ENCODE data around the gene SMC4.

SMC4 gene

DNA sequence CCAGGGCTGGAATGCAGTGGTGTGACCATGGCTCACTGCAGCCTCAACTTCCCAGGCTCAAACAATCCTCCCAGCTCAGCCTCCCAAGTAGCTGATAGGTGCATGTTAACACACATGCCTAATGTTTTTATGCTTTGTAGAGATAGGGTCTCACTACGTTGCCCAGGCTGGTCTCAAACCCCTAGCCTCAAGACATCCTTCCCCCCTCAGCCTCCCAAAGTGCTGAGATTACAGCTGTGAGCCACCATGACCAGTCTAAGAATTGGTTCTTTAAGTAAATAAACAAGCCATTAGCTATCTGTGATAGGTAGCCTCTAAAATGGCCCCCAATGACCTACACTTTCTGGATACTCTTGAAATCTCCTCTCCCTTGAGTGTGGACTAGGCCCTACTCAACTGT lies 46.4 kb downstream of the SMC4 start:
- TF ChIP-seq, protein P1, sequence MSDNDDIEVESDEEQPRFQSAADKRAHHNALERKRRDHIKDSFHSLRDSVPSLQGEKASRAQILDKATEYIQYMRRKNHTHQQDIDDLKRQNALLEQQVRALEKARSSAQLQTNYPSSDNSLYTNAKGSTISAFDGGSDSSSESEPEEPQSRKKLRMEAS (IDR thresholded peaks at IDR 0.05; ENCODE audit: low read depth, low read length): no peak
- TF ChIP-seq, protein P2, sequence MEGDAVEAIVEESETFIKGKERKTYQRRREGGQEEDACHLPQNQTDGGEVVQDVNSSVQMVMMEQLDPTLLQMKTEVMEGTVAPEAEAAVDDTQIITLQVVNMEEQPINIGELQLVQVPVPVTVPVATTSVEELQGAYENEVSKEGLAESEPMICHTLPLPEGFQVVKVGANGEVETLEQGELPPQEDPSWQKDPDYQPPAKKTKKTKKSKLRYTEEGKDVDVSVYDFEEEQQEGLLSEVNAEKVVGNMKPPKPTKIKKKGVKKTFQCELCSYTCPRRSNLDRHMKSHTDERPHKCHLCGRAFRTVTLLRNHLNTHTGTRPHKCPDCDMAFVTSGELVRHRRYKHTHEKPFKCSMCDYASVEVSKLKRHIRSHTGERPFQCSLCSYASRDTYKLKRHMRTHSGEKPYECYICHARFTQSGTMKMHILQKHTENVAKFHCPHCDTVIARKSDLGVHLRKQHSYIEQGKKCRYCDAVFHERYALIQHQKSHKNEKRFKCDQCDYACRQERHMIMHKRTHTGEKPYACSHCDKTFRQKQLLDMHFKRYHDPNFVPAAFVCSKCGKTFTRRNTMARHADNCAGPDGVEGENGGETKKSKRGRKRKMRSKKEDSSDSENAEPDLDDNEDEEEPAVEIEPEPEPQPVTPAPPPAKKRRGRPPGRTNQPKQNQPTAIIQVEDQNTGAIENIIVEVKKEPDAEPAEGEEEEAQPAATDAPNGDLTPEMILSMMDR (IDR thresholded peaks at IDR 0.05; ENCODE audit: low read depth, low read length): no peak
- no peak for TF ChIP-seq POLR2A (IDR thresholded peaks at IDR 0.05; ENCODE audit: extremely low read depth, insufficient read length)
- no peak for TF ChIP-seq MYC (IDR thresholded peaks at IDR 0.05; ENCODE audit: low read depth, low read length)
- H3K4me3 ChIP-seq (ENCODE audit: low read depth, low read length): no peak overlapping the region
- no peak for DNase-seq (ENCODE audit: low read depth)

DNA sequence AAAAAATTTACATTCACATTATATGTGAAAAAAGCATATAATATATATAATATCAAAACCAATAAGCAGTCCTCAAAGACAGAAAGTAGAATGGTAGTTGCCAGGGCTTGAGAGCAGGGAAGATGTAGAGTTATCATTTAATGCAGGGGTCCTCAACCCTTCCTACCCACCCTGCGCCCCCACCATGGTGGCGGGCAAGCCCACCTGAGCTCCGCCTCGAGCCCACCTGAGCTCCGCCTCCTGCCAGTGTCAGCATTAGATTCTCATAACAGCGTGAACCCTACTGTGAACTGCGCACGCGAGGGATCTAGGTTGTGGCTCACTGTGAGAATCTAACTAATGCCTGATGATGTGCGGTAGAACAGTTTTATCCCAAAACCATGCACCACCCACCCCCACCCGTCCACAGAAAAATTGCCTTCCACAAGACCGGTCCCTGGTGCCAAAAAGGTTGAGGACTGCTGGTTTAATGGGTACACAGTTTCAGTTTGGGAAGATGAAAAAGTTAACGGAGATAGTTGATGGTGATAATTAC lies 47.1 kb downstream of the SMC4 start:
- H3K4me3 ChIP-seq (ENCODE audit: low read depth, low read length): no peak overlapping the region
- no peak for DNase-seq (ENCODE audit: low read depth)
- TF ChIP-seq MYC (IDR thresholded peaks at IDR 0.05; ENCODE audit: low read depth, low read length): no peak
- TF ChIP-seq, protein P1 (IDR thresholded peaks at IDR 0.05; ENCODE audit: low read depth, low read length): no peak
- no peak for TF ChIP-seq POLR2A (IDR thresholded peaks at IDR 0.05; ENCODE audit: extremely low read depth, insufficient read length)
- TF ChIP-seq, protein P2 (IDR thresholded peaks at IDR 0.05; ENCODE audit: low read depth, low read length): no peak

DNA sequence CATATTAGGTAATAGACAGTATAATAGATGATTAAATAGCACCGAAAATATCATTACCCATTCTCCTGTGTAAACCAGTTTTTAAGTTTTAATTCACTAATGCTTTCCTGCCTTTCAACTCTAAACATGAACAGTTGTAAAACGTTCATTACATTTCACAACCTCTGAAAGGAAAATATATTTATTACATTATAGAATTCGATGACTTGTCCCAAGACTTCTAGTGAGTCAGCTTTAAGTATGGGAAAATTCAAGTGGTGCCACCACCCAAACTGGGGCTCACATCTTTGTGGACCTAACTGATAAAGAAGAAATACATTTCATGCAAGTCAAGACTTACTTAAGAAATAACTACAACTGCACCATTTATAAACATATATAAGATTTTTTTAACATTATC lies 48.1 kb downstream of the SMC4 start:
- no peak overlapping the region for H3K4me3 ChIP-seq (ENCODE audit: low read depth, low read length)
- TF ChIP-seq, protein P2 (IDR thresholded peaks at IDR 0.05; ENCODE audit: low read depth, low read length): no peak
- TF ChIP-seq POLR2A (IDR thresholded peaks at IDR 0.05; ENCODE audit: extremely low read depth, insufficient read length) (no peak), MYC (IDR thresholded peaks at IDR 0.05; ENCODE audit: low read depth, low read length) (no peak)
- TF ChIP-seq, protein P1 (IDR thresholded peaks at IDR 0.05; ENCODE audit: low read depth, low read length): no peak
- DNase-seq (ENCODE audit: low read depth): no peak

DNA sequence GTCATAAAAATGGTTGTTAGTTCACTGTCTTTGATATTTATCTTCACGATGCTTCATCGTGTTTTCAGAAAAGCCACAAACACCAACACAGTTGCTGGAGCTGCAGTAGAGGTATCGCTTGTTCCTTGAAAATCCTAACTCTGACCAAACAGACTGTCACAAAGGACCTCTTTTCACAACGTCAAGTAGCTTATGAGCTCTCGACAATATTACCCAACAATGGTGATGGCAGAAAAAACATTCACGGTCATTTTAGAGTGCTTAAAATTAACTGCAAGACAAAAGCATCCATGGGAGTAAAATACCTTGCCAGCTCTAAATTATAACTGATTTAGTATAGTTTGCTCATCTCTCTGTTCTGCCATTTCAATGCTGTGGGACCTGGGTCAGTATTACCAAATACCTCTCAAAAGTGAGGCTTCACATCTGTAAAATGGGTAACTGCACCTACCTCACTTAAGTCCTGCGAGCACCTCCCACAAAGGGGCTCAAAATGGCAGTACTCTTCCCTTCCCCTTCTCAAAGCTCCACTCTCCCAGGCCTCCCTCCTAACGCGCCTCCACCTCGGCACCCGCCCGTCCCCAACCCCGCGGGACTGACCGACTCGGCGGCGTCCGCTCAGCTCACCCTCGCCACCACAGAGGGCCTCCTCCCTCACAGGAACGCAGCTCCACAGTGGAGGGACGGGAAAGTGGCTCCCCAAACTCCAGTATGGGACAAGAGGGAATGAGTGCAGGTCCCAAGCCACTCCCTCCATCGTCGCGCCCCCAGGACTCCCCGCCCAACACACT lies 49.6 kb downstream of the SMC4 start:
- TF ChIP-seq, protein P2 (IDR thresholded peaks at IDR 0.05; ENCODE audit: low read depth, low read length): no peak
- TF ChIP-seq MYC (IDR thresholded peaks at IDR 0.05; ENCODE audit: low read depth, low read length) (no peak), POLR2A (IDR thresholded peaks at IDR 0.05; ENCODE audit: extremely low read depth, insufficient read length) (no peak)
- TF ChIP-seq, protein P1 (IDR thresholded peaks at IDR 0.05; ENCODE audit: low read depth, low read length): no peak
- no peak for DNase-seq (ENCODE audit: low read depth)
- H3K4me3 ChIP-seq (ENCODE audit: low read depth, low read length): no peak overlapping the region

DNA sequence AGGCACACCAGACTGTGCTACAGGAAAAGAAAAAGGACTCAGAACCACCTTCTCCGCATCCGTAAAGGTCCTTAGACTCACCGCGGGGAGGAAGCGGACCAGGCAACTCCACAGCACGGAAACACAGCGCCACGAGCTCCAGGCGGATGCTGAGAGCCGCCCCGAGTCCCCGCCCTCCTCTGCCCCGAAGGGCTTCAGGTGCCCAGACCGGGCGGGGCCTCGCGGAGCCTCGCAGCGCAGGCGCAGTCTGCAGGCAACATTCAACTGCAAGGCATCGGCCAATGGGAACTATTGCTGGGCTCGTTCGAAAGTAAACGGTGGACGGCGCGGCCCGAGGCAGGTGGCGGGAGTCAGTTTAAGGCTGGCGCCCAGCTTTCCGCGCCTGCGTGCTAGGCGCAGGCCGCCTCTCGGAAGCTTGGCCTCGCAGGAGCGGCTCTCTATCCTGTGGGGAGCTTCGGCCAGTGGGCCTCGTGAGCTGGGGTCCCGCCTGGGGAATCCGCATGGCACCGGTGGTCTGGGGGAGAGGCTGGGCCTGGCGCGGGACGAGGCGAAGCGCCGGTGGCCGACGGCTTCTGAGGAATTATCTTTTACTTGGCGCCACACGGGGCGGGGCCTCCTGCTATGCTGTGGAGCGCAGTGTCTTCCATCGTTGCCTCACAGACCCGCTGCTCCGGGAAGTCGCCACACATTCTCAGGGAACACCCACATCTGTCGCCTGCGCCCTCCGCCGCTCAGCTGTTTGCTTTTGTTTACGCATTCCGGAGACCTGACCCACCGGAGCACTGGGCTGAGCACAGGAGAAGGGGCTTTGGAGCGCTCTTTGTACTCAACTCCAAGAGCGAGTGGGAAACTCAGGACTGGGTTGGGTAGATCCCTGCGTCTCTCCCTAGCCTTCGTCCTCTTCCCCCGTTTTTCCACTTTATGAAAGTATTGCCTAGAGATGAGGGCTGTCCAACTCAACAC lies 50.5 kb downstream of the SMC4 start, which contains the start of gene TRIM59:
Gene TRIM59, minus strand, starts transcription at position 151 of the 963 bp plus-strand sequence. CDS start 10,603 bp downstream, outside the sequence.
- TF ChIP-seq, protein P2 (IDR thresholded peaks at IDR 0.05; ENCODE audit: low read depth, low read length): no peak
- TF ChIP-seq MYC (IDR thresholded peaks at IDR 0.05; ENCODE audit: low read depth, low read length) (no peak), POLR2A (IDR thresholded peaks at IDR 0.05; ENCODE audit: extremely low read depth, insufficient read length) (no peak)
- H3K4me3 ChIP-seq (ENCODE audit: low read depth, low read length): no peak within 1 kb of the TSS
- DNase-seq (ENCODE audit: low read depth): no peak

Measured in NB4 (cell line).